Urothelium cell line (cell line): ENCODE results near the gene DNAJA4.

ENCODE experiments used
- DNase-seq: peaks from one replicate; pipeline ENCODE4 v3.0.0; 2011; ENCODE audit warnings: low spot score, mixed read lengths
- FAIRE-seq: peaks from 2 replicates; lab custom pipeline; 2011; peaks lifted over from hg19 to GRCh38; lab: Jason Lieb, UNC

The DNAJA4 gene

DNA sequence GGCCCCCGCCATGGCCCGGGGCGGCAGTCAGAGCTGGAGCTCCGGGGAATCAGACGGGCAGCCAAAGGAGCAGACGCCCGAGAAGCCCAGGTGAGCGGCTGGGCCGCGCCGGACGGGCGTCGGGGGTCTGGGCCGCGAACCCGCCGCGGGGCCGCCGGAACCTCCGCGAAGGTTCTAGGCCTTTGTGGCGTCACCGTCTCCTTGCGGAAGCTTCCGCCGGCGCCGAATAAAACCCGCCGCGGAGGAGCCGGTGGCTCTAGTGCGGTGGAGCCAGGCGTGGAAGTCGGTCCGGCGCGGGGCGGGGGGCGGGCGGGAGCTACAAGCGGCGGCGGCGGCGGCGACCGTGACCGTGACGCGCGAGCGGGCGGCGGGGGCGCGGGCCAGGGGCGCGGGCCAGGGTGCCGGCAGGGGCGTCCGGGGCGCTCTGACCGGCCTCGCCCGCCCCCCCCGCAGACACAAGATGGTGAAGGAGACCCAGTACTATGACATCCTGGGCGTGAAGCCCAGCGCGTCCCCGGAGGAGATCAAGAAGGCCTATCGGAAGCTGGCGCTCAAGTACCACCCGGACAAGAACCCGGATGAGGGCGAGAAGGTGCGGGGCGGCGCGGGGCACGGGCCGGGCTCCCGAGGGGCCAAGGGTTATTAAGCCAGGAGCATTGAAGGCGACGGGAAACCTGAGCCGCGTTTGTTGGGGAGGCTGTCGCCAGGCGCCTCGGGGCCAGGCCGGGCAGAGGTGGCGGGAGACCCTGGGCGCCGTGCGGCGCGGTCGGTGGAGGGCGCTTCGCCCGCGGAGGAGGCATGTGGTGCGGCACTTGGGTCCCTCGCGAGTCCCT, at the start of gene DNAJA4:
TSS of gene DNAJA4 (plus strand) at position 259 of the 833 bp plus-strand sequence. CDS start at position 461, 202 bp downstream.
- DNase-seq (no peak), FAIRE-seq (no peak)

DNA sequence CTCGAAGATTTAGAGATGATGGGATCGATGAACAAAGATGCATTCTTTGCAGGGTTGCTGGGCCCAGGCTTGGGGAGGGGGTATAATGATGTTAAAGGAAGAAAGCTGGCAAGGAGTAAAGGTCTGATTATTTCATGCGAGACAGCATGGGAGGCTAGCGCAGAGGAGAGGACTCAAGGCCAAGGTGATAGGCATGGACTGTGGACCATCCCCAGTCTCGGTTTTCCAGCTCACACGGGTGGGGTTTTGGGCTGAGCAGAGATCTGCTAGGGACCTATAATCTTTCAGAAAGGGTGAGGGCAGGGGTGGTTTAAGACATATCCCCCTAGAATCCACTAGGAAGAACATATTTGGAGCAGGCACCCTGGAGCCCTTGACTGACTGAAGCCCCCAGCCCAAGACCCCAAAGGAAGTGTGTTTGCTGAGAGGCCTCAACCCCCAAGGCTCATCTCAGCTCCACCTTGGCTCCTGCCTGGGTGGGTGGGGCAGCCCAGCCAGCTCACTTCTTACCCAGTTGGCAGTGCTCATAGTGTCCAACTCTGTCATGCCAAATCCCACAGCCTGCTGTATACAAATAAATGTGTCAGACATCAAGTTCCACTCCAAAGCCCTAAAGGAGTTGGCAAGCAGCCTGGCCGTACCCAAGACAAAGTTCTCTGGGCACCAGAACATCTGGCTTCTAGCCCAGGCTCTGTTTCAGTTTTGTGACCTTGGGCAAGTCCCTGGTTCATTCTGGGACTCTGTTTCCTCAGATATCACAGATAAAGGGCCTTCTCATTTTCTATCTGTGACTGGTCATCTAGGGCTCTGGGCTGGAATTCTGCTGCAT, 47.9 kb upstream of the DNAJA4 start:
- DNase-seq (peak; percentile 30), FAIRE-seq (no peak)

DNA sequence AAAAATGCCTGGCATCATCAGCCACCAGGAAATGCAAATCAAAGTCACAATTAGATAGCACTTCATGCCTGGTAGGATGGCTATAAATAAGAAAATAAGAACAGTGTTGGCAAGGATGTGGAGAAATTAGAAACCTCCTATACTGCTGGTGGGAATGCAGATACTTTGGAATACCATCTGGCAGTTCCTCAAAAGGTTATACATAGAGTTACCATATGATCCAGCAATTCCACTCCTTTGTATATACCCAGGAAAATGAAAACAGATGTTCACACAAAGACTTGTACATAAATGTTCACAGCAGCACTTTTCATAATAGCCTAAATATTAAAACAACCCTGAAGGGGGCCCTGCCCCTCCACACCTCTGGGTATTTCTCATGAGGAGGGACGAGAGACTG, 43.6 kb upstream of the DNAJA4 start:
- FAIRE-seq: no peak
- no peak for DNase-seq

DNA sequence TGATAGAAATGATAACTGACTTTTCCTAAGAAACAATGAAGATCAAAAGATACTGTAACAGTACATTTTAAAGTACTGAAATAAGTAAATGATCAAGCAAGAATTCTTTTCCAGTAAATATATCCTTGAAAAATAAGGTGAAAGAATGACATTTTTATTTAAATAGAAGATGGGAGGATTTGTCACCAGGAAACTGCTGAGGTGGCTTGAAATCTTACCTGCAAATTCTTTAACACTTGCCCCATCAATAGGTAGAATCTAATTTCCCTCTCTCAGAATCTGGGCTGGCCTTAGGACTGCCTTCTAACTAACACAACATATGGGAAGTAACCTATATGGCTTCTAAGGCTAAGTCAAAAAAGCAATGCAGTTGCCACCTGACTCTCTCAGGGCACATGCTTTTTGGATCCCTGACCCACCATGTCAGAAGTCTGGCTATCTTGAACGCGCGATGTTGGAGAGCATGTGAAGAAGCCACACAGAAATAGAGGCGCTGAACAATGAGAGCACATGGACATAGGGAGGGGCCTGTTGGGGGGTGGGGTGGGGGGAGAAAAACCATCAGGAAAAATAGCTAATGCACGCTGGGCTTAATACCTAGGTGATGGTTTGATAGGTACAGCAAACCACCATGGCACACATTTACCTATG, 41.5 kb upstream of the DNAJA4 start:
- no peak for FAIRE-seq
- no peak for DNase-seq

DNA sequence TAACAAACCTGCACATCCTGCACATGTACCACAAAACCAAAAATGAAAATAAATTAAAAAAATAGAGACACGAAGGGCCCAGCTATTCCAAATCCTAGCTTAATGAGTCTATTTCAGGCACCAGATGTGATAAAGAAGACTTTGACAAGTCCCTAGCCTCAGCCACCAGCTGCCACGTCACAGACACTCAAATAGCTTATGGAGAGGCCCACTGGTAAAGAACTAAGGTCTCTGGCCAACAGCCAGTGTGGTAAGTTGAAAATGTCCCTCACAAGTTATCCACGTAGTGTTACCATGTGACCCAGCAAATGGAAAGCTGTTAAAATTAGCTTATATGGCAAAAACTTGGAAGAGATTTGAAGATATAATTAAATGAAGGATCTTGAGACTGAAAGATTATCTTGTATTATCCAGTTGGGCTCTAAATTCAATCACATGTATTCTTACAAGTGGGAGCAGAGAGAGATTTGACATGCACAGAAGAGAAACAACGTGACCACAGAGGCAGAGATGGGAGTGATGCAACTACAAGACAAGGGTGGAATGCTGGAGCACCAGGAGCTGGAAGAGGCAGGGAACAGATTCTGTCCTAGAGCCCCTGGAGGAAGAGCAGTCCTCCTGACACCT, 40.9 kb upstream of the DNAJA4 start:
- DNase-seq (no peak), FAIRE-seq (no peak)

DNA sequence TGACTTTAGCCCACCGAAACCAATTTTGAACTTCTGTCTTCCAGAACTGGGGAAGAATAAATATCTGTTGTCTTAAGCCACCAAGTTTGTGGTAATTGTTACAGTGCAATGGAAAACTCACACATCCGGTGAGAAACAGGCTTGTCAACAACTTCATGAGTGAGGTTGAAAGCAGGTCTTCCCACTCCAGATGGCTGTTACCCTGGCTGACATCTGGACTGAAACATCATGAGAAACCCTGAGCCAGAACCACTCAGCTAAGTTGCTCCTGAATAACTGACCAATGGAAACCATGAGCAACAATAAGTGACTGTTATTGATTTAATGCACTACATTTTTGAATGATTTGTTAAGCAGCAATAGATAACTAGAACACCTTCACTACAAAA, 40.3 kb upstream of the DNAJA4 start:
- FAIRE-seq (no peak), DNase-seq (no peak)

DNA sequence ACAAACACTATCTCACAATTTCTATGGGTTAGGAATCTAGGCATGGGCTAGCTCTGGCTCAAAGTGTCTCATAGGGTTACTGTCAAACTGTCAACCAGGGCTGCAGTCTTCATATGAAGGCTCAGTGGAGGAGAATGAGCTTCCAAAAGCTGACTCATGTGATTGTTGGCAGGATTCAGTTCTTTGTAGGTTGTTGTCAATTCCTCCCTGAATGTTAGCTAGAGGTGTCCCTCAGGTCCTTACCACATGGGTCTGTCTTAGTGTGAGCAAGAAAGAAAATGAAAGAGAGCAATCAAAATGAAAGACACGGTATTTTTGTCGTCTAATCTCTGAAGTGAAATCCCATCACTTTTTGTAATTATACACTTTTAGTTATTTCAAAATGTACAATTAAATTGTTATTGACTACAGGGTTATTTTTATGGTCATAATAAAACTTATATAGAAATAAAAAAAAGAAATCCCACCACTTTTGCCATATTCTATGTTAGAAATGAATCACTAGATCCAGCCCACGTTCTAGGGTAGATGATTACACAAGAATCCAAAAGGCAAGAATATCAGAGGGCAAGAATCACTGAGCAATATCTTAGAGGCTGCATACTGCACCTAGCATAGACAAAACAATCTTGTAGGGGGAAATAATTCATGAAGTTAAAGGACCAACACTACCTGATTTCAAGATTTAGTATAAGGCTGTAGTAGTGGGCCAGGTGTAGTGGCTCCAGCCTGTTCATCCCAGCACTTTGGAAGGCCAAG, 38.4 kb upstream of the DNAJA4 start:
- FAIRE-seq (no peak), DNase-seq (no peak)

DNA sequence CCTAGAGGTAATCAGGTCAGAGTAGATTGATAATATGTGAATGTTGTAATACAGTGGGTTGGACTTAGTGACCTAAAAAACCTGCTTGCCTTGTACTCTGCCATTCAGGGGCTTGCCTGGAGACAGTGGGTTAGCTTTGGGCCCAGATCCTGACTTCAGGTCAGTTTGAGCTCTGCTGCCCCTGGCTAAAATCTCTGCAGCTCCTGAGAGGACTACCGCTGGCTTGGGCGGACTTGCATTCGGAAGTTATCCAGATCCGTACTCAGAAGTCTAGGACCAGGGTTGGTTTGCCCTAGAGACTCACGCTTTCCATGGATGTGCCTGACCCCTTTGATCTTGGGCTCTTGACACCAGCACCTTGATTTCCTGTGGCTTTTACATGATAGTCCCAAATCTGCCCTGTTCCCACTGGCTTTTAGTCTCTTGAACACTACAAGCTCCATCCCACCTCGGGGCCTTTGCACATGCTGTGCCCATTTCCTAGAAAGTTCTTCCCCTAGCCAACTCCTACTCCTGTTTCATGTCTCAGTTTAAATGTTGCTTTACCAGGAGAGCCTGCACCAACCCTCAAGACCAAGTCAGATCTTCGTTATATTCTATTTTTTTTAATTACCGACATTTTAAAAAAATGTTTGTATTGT, 35.9 kb upstream of the DNAJA4 start:
- FAIRE-seq (no peak), DNase-seq (no peak)

DNA sequence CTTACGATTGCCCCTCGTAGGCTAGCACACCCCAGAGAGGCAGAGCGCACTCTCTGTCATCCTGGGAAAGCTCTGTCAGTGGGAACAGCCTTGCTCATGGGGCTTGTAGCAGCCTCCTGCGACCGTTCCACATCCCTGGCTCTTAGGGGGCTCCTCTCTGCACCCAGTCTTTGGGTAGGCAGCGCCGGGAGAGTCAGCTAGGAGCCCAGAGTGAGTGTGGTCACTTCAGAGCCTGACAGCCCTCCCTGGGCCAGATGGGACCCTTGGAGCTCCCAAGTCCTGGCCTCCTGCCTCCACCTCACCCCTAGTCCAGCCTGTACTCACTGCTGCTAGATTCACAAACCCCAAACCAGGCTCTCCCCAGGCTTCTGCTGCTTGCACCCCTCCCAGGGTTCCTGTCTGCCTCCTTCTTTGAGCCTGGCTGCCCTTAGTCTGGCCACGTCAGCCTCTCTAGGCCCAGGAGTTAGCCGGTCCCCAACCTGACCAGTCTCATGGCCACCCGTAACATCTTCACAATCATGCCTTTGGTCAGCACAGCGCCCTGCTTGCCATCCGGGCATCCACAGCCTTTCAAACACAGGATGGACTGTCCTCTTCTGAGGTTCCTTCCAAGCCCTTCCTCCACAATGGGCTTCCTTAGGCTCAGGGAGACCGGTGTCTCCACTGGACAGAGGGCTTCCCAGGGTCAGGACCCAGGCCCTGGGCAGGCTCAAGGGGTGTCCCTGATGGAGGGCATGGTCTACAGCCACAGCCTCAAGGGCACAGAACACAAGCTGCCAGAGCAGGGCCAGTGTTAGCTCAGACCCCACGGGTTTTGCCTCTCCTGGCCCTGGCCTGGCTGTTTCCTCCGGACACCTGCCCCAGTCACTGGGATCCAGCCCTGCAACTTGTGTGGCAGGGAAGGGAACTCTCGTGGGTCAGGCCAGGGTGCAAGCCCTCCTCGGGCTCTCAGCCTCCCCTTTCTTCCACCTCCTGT, 34.6 kb upstream of the DNAJA4 start:
- no peak for DNase-seq
- FAIRE-seq: no peak

DNA sequence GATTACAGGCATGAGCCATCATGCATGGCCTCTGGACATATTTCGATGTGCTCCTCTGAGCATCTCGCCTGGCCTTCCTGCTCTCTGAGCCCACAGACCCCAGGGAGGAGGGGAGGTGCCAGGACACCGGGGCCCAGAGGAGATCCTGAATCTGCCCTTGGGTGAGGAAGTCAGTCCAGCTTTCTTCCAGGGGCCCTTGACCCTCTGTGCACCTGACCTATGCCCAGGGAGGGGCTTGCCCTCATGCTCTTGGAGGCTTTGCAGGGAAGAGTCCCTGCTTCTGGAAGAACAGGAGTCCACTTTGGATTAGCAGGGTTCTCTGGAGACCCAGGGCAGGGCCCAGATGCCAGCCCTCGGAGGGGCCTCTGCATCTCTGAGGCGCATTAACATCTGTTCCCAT, 31.4 kb upstream of the DNAJA4 start:
- no peak for DNase-seq
- FAIRE-seq: no peak

DNA sequence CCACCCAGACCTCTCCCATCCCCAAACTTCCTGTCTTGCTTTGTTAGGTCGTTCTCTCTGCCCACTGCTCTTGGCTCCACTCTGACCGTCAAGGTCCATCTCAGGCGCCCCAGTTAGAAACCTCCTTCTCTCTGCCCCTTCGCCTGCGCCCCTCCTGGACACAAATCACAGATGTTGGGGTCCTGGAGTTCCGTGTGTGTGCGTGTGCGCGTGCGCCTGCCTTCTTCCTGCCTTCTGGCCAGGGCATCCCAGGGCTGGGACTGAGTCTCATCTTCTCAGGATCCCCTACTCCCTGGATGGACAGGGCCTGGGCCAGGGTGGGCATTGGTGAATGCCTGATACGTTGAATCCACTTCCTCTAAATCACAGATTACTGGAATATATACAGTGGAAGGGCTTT, 30.9 kb upstream of the DNAJA4 start:
- no peak for DNase-seq
- FAIRE-seq: no peak

DNA sequence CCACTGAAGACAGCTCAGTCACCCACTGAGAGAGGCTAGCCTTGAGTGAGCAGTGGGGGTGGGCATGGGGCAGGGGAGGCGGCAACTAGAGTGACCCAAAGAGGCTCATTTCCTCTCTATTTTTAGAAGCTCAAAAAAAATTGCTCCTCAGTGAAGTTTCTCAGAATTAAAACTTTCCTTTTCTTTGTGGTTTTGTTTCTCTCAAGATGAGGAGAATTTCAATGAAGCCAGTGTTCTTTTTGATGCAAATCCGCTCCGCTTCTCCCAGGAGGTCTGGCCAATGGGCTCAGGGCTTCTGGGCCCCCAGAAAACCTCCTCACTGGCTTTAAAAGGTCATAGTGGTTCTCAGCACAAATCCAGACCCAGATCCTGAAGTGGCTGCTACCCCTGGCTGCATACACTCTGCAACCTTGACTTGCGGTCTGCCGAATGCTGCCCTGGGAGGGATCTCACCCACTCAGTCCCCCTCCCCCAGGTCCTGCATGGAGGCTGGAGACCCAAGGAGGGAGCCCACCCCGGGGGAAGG, 29.8 kb upstream of the DNAJA4 start, which contains the start of gene ACSBG1:
TSS of gene ACSBG1 (minus strand) at position 51 of the 526 bp plus-strand sequence. CDS start 64 bp downstream, outside the sequence.
- FAIRE-seq (no peak), DNase-seq (no peak)

DNA sequence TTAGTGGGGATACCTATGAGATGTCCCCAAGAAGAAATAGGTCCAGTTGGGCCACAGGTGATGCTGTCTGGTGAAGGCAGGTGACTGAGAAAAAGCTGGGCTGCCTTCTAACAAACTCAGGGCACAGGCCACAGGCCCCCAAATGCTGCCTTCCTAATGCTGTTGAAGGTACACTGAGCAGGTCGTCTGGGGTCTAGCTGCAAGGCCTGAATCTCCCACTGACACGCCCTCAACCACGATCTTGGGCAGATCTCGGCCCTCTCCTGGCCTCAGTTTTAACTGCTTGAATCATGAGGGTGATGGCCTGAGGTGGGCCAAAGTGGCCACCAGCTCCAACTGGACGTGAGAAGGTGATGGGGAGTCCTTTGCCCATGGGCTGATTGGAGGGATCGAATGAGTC, 27.9 kb upstream of the DNAJA4 start:
- FAIRE-seq (no peak), DNase-seq (no peak)

DNA sequence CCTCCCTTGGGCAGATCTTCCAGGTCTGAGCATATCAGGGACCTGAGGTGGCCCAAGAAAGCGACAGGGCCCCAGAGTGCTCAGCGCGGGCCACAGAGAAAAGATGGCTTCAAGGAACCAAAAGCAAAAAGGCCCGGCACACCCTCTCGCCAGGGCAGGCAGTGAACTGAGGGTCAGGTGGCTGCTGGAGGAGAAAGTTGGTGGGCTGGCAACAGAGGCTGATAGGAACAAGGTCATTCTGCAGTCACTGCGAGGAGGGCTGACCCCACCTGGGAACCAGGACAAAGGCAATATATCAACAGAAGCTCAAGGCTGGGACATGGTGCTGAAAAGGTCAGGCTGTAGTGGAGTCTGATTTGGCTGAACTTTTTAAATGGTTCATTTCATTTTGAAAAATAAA, 27.2 kb upstream of the DNAJA4 start:
- DNase-seq (no peak), FAIRE-seq (no peak)

DNA sequence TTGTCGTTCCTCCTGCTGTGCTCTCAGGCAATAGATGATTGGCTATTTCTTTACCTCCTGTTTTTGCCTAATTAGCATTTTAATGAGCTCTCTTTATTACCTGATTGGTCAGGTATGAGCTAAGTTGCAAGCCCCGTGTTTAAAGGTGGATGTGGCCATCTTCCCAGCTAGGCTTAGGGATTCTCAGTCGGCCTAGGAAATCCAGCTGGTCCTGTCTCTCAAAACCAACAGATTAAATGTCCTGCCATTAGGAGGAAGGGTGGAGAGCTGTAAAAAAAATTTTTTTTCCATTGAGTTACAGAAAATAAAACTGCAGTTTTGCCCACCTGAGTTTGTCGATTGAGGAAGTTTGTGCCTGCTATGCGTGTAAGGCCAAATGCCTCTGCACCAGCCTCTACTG, 24.6 kb upstream of the DNAJA4 start:
- FAIRE-seq (no peak), DNase-seq (no peak)

DNA sequence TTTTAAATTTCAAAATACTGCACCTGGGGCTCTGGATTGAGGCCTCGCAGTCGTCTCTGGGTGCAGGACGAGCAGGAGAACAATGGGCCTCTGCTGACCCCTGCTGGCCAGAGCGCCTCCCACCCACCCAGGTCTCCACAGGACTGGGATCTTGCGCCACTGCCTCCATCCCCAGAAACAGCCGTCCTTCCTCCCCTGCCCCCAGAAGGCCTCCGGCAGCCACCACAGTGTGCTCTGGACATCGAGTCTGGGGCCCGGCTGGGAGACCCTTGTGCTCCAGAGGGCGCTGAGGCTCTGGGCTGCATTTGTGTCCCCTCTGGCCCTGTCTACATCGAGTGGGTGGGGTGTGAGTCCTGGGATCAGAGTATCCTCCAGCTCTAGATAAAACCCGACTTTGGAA, 23.3 kb upstream of the DNAJA4 start:
- FAIRE-seq (no peak), DNase-seq (peak; percentile 89)

DNA sequence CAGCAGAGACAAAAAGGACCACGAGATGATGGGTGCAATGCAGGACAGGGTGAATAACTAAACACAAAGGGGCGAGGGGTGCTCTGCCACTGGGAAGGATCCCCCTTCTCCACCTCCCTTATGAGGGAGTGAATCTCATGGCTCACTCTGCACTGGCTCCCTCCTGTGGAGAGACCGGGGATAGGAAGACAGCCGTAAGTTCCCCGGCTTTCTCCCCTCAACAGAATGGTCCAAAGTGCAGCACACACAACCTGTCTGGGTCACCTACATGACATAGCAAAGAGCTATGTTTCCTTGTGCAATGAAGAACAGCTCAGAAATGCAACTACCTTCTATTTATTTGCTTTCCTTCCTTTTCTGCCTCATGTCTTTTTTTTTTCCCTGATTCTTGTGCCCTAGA, 22.2 kb upstream of the DNAJA4 start:
- FAIRE-seq: no peak
- DNase-seq: no peak

DNA sequence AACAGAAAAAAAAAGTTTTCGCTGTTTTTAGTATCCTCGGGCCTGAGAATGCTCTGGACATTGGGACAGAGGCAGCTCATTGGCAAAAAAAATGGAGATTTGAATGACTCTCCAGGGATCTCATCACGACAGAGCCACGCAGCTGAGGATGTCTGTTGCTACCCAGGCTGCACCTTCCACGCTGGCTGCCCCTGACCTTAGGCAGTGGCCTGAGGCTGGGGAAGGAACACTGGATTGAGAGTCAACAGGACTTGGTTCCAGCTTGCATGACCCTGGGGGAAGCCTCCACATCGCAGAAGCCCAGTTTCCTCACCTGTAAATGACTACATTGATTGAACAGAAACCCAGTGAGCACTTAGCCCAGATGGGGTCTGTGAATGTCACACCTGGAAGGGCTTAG, 21.3 kb upstream of the DNAJA4 start:
- FAIRE-seq: no peak
- no peak for DNase-seq
